Stimulated activated CD4-positive, alpha-beta T cell treated with anti-CD3 and anti-CD28 coated beads, Interleukin-1b, Interleukin-23, amount 100 ng/mL, for 48 hours (primary cell): ENCODE measurements around the gene COL8A1.
"Not testable (repeated sequence)": the region's sequence is repeated elsewhere in the genome, so short reads cannot be mapped to it uniquely, and the experiment has no call there.

Source experiments
- DNase-seq: peaks from one replicate; pipeline ENCODE4 v3.0.0-alpha.2; 2020

Gene COL8A1

DNA sequence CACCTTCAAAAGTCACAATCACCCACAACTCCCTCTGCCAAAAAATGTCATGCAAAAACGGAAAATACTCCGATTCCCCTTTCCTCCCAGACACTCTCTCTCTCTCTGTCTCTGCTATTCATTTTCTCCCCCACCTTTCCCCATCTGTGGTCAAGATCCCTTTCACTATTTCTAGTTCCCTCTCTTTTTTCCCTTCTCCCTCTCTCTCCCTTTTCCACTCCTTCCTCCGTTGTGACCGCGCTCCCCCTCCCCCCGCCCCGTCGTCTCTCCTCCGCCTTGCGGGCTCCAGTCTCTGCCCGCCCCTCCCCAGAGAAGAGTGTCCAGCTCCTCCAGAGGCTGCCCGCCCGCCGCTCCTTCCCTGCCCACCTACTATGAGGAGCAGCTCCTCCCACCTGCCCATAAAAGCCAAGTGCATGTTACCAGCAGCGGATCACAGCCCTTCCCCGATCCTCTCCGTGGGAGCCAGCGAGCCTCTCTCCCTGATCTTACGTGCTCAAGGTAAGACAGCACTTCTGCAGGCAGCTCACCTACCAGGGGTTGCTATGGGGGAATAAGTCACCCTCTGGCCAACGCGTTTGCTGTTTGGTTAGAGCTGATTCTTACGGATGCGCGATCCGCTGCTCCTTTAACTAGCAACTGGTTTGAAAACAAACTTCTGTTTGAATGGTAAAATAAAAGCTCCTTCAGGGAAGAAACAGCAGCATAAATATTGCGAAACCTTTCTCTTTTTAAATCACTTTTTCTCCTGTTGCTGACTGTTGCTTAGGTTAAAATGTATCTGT, at the start of gene COL8A1:
Gene COL8A1, plus strand, starts transcription at position 428 of the 782 bp plus-strand sequence. CDS start 152,089 bp downstream, outside the sequence.
- no peak for DNase-seq

DNA sequence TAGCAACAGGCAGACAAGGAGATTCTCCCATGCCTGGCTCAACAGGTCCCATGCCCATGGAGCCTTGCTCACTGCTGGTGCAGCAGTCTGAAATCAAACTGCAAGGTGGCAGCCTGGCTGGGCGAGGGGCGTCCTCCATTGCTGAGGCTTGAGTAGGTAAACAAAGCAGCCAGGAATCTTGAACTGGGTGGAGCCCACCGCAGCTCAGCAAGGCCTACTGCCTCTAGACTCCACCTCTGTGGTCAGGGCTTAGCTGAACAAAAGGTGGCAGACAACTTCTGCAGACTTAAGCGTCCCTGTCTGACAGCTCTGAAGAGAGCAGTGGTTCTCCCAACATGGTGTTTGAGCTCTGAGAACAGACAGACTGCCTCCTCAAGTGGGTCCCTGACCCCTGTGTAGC, 49.2 kb upstream of the COL8A1 start:
- DNase-seq = not testable (repeated sequence)

DNA sequence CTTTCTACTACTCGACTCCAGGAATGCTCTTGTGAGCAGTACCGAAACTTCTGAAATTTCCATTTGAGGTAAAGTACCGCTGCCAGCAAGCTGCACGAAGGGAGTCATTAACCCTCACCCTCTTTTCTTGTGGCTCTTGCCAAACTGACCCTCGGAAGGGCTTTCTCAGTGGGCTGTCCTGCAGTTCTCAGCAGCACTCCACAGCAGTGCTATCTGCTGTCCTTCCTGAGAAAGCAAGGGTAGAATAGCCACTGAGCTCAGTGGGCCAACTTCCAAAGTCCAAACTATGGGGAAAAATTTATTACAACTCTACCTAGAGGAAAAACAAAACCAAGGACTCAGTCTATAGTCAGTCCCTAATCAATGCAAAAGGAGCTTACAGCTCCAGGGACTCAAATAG, 38.5 kb upstream of the COL8A1 start:
- no peak for DNase-seq

DNA sequence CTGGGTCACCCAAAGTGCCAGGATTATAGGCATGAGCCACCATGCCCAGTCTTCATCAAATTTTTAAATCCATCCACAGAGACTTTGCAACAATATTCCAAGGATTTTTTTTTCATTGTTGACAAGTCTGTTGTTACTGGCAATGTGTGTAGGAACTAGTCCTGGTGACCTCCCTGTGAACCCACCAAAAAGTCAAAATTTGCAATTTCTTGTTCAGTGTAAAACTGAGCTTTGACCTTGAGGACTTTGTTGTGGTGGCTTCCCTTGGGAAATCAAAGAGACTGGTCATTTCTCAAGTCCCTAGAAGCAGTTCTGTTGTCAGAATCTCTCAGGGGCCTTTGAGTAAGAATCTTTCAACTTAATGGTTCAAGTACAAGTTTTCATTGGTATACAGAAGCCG, 36.9 kb upstream of the COL8A1 start:
- DNase-seq = no peak

DNA sequence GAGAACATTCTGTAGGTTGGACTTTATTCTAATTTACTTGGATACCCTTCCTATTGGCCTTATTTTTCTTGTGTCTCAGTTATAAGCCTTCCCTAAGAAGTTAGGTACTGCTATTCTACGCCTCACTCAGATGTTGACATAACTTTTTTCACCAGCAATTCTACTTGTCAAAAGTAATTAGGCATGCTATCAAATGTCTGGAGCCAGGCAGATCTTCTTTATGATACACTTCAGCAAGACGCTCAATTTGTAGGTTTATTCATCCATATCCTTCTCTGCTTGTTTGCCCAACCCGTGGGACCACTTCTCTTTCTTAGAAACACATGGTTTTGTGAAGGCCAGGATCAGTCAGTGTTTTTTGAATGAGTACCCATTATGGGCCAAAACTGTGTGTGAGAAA, 36.2 kb upstream of the COL8A1 start:
- no peak for DNase-seq

DNA sequence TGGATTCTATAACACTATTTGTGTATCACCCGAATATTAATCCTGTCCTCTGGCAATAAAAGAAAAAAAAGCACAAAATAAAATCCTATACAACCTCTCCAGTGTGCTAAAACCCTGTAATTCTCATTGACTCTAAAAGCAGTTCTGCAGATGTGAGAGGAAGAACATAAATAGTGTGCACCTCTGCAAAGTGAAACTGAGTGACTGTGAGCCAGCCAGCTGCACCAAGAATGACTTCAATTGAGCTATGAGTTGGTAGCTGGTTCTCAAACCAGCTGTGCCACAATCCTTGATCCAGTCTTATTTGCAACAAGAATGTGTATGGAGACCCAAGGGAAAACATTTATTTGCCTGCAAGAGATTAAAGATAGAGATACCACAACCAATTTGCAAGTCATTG, 31.2 kb upstream of the COL8A1 start:
- DNase-seq = no peak

DNA sequence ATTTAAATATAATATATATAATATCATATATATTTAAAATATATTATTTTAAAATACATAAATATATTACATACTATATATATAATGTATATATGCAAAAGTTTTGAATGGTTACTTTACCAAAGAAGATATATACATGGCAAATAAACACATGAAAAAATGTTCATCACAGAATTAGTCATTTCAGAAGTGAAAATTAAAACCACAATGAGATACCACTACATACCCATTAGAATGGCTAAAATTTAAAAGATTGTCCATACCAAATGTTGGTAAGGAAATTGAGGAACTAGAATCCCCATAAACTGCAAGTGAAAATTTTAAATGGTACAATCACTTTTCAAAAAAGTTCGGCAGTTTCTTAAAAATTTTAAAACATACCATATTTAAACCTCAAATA, 23.6 kb upstream of the COL8A1 start:
- no peak for DNase-seq

DNA sequence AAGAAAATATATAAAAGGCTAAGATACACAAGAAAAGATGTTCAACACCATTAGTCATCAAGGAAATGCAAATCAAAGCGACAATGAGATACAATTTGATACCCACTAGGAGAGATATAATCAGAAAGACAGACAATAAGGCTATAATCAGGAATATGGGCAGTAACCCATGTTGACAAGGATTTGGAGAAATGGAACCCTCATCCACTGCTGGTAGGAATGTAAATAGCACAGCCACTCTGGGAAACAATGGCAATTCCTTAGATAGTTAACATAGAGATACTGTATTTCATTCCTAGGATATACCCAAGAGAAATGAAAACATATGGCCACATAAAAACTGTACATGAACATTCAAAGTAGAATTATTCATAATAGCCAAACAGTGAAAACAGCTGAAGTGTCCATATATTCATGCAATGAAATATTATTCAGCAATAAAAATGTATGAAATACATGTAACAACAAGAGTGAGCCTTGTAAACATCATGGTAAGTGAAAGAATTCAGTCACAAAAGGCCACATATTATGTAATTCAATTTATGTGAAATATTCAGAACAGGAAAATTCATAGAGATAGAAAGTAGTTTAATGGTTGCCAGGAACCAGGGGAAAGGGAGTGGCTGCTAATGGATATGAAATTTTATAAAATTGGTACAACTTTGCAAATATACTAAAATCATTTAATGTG, 18.2 kb upstream of the COL8A1 start:
- no peak for DNase-seq

DNA sequence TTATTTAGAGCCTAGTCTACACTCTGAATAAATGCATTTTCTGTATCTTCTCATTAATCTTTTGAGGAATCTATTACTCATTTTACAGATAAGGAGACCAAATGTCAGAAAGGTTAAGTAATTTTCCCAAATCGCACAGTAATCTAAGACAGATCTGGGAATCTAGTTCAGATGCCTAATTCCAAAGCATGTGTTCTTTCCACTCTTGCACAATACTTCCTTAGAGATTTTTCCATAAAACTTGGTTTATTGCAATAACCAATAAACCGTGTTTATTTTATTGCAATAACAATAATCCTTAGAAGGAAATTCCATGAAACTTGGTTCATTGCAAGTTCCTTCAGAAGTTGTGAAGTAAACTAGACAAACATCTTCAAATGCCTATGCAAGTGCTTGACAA, 17.4 kb upstream of the COL8A1 start:
- DNase-seq = no peak

DNA sequence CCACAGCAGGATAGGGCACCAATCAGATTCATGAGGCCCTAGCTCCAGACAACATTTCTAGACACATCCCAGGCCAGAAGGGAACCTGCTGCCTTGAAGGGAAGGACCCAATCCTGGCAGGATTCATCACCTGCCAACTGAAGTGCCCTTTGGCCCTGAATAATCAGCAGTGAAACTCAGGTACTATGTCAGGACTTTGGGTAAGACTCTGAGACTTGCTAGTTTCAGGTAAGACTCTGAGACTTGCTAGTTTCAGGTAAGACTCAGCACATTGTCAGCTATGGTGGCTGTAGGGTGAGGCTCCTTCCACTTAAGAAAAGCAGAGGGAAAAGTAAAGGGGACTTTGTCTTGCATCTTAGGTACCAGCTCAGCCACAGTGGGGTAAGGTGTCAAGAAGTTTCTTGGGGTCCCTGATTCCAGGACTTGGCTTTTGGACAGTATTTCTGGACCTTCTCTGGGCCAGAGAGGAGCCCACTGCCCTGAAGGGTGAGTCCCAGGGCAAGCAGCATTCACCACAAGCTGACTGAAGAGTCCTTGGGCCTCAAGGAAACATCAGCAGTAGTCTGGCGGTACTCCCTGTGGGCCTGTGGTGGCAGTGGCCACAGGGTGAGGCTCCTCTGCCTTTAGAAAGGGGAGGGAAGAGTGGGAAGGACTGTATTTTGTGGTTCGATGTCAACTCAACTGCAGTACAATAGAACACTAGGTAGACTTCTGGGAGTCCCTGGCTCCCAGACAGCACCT, 13.7 kb upstream of the COL8A1 start:
- no peak for DNase-seq

DNA sequence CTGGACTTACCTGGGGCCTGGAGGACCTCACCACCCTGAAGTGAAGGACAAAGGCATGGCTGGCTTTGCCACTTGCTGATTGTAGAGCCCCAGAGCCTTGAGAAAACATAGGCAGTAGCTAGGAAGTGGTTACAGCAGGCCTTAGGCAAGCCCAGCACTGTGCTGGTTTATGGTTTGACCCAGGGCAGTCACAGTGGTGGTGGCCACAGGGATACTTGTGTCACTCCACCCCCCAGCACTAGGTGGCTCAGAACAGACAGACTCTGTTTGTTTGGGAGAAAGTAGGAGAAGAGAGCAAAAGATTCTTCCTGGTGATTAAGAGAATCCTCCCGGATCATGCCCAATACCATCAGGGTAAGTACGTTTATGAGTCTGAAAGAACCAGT, 13.2 kb upstream of the COL8A1 start:
- no peak for DNase-seq

DNA sequence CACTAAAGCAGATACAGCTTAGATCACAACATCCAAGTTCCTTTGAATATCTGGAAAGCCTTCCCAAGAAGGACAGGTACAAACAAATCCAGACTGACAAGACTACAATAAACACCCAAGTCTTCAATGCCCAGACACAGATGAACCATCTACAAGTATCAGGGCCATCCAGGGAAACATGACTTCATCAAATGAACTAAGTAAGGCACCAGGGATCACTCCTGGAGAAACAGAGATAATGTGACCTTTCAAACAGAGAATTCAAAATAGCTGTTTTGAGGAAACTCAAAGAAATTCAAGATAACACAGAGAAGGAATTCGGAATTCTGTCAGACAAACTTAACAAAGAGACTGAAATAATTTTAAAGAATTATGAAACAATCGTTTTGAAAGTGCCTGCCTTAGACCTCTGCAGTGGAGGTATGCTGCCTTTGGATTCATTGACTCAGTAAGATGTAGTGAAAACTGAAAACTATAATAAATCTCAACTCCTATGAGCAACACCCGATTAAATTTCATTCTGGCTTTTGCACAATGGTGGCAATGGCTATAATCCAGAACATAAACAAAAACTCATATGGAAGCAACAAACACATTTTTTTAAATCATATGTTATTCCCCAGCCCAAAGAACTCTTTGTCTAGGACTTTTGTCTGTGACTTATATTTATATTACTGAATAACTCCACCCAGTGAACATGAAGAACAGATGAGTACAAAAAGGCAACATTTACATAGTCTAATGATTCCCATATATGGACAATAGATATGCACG, 12.6 kb upstream of the COL8A1 start:
- no peak for DNase-seq

DNA sequence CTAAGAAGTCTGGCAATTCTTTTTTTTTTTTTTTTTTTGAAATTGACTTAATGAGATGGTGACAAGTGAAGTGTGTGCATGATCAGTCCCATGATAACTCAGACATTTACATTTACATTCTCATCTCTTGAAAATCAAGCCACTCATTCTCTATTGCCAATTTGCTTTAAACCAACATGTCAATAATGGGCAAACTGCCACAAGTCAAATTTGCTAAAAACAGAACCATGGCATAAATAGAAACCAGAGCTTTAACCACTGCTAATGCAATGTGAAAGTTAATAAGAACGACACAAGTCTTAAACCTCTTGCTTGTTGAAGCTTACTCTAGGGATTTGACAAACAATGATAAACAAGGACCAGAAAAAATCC, 12.0 kb upstream of the COL8A1 start:
- no peak for DNase-seq

DNA sequence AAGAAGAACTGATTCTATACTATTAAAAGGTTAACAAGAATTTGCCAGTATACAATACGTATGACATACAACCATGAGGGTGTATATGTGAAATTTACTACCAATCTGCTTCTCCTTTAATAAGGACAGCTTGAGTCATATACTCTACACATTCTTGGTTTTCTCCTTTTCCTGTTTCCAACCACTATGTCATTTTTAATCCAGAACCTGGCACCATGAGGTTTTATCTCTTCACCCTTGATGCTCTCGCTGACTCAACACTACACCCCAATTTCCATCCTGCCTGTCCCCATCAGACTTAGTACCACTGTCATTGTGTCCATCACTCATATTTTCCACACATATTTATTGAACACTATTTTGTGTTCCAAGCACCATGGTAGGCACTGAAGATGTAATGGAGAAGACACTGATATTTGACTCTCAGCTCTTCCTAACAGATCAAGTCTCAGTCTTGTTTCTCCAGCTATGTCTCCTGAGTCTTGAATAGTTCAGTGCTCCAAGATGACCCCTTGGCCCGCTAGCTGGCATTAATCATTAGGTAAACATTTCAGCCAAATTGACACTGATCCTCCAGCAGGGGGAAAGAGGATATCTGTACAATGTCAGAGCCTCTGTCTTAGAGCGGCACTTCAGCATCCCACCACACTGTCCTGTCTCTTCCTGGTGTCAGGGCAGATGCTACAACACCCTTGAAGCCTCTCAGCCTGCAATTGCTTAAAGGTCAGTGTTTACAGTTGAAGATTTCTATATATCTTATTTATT, 11.2 kb upstream of the COL8A1 start:
- DNase-seq = no peak

DNA sequence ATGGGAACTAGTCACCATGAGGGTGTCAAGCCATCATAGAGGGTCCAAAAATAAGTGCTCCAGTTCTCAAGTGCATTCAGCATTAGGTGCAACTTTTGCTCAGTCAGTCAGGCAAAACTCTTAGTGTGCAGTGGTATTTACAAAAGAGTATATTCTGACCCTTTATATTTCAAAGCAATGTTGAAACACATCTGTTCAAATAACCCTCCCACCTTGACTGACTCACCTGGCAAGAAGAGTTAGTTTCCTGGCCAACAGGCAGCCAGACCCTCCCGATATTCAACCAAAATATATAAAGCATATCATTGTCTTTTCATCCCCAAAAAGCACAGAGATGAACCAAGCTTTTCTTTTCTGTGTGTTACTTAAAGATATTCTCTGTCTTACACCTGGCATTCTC, 7.6 kb upstream of the COL8A1 start:
- DNase-seq = no peak

DNA sequence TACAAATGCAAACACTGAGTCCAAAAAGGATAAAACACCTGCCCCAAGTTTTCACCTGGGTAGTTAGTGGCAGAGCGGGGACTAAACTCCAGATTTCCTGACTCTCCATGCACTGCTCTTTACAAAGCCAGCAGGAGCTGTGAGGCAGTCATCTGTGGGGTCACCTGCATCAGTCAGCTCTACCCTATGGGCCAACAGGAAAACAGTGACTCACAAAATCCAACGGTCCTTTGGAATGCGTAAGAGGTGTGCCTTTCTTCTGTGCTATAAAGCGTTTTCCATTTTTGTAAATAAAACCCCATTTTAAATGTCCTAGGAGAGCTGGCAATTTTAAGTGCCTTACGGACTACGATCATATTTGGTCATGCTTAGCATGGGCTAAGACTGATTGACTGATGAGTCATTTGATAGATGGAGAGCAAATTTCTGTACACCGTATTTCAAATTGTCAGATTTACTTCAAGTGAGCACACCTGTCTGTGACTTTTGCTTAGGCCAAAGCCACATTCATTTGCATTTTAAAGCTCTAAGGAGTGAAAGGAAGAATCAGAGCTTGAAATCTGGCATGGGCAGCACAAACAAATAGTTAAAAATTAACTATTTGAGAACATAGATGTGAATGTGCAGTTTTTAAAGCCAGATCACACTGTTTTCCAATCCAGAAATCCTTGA, 4.4 kb upstream of the COL8A1 start:
- DNase-seq = no peak

DNA sequence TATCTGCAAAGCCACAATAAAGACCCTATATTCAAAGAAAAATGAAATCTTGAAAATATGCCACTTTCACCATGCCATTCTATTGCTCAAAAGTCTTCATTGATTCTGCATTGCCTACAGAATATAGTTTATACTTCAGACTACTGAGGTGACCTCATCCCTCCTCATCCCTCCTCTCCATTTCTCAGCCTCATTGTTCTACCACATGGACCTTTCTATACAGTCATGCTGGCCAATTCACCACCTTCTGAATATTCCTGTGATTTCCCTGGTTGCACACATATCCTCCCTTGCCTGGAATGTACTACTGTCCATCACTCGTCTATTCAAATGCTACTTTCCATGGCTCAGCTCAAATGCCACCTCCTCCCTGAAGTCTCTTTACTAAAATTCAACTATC, 3.5 kb upstream of the COL8A1 start:
- no peak for DNase-seq

DNA sequence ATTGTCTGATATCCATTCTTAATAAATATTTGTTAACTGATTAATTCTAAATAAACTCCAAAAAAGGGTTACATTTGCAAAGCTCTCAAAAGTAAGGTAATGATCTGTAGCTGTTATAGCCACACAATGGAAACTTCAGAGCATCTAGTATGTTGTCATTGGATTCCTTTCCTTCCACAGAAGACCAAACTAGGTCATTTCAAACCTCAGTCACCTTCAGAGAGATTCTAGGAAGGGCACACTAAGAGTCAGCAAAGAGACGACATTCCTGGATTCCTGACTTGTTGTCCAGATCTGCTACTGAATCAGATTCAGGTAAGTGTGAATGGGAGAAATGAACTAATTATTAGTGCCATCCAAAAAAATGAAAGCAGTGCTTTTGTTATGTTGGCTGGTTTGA, 3.0 kb upstream of the COL8A1 start:
- no peak for DNase-seq

DNA sequence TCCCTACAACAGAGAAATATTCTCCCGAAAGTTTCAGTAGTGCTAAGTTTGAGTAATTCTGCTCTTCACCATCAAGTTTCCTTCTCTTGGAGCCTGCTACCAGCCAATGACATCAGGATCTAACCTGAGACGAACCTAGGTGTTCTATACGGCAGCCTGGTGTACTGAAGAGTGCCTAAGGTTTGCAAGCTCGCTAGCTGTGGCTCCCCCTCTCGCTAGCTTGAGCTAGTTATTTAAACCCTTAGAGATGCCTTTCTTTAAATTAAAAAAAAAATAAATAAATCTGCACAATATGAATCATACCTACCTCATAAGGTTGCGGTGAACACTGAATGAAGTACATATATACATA, 1.4 kb upstream of the COL8A1 start:
- no peak for DNase-seq

DNA sequence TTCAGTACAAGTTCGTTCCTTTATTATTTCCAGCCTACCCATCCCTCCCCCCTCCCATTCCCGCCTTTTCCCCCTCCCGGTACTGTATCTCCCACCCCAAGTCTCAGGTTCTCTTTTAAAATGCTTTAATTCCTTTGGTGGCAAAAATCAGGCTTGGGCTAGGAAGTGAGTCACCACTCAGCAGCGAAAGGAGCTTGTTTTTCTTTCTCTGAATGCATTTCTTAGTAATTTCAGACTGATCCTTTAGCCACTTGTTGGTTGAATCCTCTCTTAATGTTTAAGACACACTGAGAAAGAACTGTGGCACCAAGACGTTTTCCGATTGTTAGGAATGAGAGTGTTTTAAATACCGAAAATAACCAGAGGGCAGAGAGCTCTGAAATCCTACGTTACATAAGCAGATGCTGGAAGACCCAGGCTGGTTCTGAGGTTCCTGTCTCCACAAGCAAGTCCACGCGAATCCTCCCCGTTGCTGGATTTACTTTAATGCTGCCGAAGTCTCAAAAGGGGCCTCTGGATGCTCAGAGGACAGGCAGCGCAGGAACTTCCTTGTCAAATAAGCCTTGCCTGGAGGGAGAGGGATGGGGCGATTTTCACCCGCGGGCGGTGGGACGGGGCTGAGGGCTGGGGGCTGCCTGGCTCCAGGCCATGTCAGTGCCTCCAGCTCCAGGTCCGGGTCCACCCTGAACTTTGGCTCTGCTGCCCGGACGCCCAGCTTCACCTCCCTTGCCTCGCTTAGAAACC, 854 bp upstream of the COL8A1 start:
- no peak for DNase-seq

DNA sequence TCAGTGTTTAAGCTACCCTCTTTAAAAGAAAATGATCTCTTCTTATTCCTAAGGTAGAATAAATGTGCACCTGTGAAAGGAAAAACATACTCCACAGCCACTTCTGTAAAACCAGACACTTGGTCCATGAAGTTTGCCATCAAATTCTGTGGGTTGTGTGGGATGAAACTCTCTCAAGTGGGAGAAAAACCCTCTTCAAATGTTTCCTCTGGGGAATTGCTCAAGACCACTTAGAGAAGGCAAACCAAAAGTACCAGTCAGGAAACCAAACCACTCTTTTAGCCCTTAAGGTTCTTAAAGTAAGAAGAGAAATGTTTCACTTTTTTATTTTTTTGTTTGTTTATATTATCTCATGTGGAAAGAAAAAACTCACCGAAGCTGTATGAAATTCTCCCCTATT, 1.2 kb downstream of the COL8A1 start:
- no peak for DNase-seq
